Body of pancreas (tissue), 4 donors: ENCODE results near the gene COX14. TPM values are rescaled to one million over a fixed set of nuclear protein-coding genes. Genes with fewer than 3 reads are reported as not detected.

Experiments
- ATAC-seq: fragments of 150-250 bp; one replicate; pipeline ENCODE4 v1.9.1; 2016
- DNase-seq, 4 donors: peaks; one replicate each; pipeline ENCODE4 v3.0.0-alpha.2; 2019
- H3K27ac ChIP-seq, 4 donors: fragments of 200-600 bp; sonication (generic); 1 replicate in 3 of 4; 2 replicates in 1 of 4; pipeline versions ENCODE4 v1.5.1 to v1.6.1; 2016 to 2019; ENCODE audit warnings: mild to moderate bottlenecking in 1 of 4, mixed read lengths in 1 of 4, moderate library complexity in 1 of 4
- H3K27me3 ChIP-seq, 2 donors: fragments of 200-600 bp; sonication (generic); one replicate each; pipeline ENCODE4 v1.6.0; 2016; ENCODE audit warnings: mild to moderate bottlenecking in 1 of 2
- H3K36me3 ChIP-seq, 2 donors: fragments of 200-600 bp; sonication (generic); replicated peaks in 1 of 2; 2 replicates each; pipeline ENCODE4 v1.5.1; 2016; ENCODE audit warnings: low read depth in 2 of 2; ENCODE audit not compliant: insufficient read depth in 1 of 2
- H3K4me1 ChIP-seq: fragments of 200-600 bp; sonication (generic); one replicate; pipeline ENCODE4 v1.6.0; 2016
- H3K4me3 ChIP-seq, 2 donors: fragments of 200-600 bp; sonication (generic); 1 replicate in 1 of 2; 2 replicates in 1 of 2; pipeline ENCODE4 v1.5.1; 2016 to 2019
- H3K9me3 ChIP-seq, 3 donors: fragments of 200-600 bp; sonication (generic); 1 replicate in 2 of 3; 2 replicates in 1 of 3; pipeline ENCODE4 v1.5.1; 2016
- POLR2A ChIP-seq, 3 donors: fragments of 450-650 bp; IDR thresholded peaks; one replicate each; pipeline ENCODE4 v1.6.1; 2016; ENCODE audit warnings: antibody characterized with exemption in 3 of 3, mild to moderate bottlenecking in 2 of 3
- WGBS, 2 donors: methylation state at CpG; one replicate each; pipeline ENCODE4 v1.1.5; 2017; 5-methylcytosine and 5-hydroxymethylcytosine counted together
- intact Hi-C: fragments of 100-400 bp; cut with DNase I; formaldehyde crosslinking; loops from one replicate; pipeline ENCODE4 v1.15.1; 2023
- total RNA-seq, 2 donors: library from RNA; depleted of rRNA; stranded (reverse); fragments of >200 nt; gene quantifications; one replicate each; pipeline ENCODE4 v1.1.0, GENCODE V29; 2016
- TF ChIP-seq, protein P1 (sequence below), 7 experiments: fragments of 450-650 bp in 4 of 7; fragments of 200-600 bp in 3 of 7; sonication (generic) in 3 of 7; IDR thresholded peaks; one replicate each; pipeline ENCODE4 v1.5.1; 2016 to 2019; ENCODE audit warnings: antibody characterized with exemption in 7 of 7

The COX14 gene
- total RNA-seq, 2 donors from 2014 or later = 14.5 to 47.8 TPM

DNA sequence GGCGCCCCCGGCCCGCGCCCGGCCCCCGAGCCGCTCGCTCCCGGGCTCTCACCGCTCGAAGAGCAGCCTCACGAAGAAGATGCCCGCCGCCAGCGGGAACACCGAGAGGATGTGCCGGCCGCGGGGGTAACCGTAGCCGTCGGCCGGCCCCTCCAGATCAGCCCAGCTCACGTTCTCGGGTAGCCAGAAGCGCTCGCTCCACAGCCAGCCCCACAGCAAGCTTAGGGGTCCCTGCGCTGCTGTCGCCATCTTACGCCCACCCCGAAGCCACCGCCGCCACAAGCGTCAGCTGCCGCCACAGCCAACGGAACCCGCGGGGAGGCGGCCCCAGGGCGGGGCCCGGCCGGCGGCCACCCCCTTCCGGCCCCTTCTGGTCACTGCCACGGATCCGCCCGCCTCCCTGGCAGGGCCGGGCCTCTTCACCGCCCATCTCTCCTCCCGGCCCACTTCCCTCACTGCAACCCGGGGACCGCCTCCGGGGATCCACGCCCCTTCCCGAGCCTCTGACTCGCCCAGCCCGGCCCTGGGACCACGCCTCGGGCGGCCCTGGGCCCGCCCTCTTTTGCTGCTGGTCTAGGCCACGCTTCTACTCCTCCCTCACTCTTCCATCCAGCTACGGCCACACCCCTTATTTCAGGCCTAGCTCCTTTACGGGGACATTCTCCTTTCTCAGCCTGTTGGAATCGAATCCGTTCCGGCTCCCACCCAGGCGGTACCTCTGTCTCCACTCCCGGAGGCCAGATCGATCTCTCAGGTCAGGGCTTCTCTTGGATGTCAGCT is 55.2 kb downstream of the COX14 start, which contains the start of gene CERS5:
CERS5 (minus strand) TSS at position 321 of the 780 bp plus-strand sequence; CDS start at position 249, 72 bp downstream.
- TF ChIP-seq POLR2A (IDR thresholded peaks at IDR 0.05) = peak; percentile 39 to 75 (median 72)
- TF ChIP-seq, protein P1, sequence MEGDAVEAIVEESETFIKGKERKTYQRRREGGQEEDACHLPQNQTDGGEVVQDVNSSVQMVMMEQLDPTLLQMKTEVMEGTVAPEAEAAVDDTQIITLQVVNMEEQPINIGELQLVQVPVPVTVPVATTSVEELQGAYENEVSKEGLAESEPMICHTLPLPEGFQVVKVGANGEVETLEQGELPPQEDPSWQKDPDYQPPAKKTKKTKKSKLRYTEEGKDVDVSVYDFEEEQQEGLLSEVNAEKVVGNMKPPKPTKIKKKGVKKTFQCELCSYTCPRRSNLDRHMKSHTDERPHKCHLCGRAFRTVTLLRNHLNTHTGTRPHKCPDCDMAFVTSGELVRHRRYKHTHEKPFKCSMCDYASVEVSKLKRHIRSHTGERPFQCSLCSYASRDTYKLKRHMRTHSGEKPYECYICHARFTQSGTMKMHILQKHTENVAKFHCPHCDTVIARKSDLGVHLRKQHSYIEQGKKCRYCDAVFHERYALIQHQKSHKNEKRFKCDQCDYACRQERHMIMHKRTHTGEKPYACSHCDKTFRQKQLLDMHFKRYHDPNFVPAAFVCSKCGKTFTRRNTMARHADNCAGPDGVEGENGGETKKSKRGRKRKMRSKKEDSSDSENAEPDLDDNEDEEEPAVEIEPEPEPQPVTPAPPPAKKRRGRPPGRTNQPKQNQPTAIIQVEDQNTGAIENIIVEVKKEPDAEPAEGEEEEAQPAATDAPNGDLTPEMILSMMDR (IDR thresholded peaks at IDR 0.05) = peak in 3 of 7 experiments; percentile 28 to 56 (median 49)
- H3K27ac ChIP-seq = peak within 1 kb of the TSS; percentile 69 to 88 (median 82)
- peaks cover 17% of the 10 kb centered on the region for H3K4me1 ChIP-seq
- peak; percentile 98 to 100 (median 99) for DNase-seq
- 0 to 1% methylated on average over 31 to 69 of the region's 70 CpGs for WGBS, 2 donors
- H3K27me3 ChIP-seq = no peaks in the 10 kb centered on the region
- H3K9me3 ChIP-seq = no peaks in the 10 kb centered on the region
- no peaks in the 10 kb centered on the region for H3K36me3 ChIP-seq
- intact Hi-C loops = no loop called here
- H3K4me3 ChIP-seq = peak within 1 kb of the TSS; percentile 52 to 60
- ATAC-seq = peak; percentile 99

Other genes with a start within 250 kb of the COX14 start
- gene FAIM2, start 208.3 kb upstream of the COX14 start, total RNA-seq = 1 to 10 TPM; 1.0 to 4.9 TPM
- not detected for gene AQP2, start 161.5 kb upstream of the COX14 start, total RNA-seq
- gene AQP5, start 150.4 kb upstream of the COX14 start, total RNA-seq = 1 to 10 TPM; 1.3 to 2.1 TPM
- not detected for gene AQP6, start 139.3 kb upstream of the COX14 start, total RNA-seq
- 1 to 10 TPM; 3.9 to 4.6 TPM for gene RACGAP1, start 86.7 kb upstream of the COX14 start, total RNA-seq
- gene ASIC1, start 54.6 kb upstream of the COX14 start, total RNA-seq = under 1 TPM; 0.52 to 0.99 TPM
- gene SMARCD1, start 26.9 kb upstream of the COX14 start, total RNA-seq = 10 to 100 TPM; 34.2 to 52.7 TPM
- 100 to 1,000 TPM in 1 of 2 donors, 1 to 10 TPM in 1; 7.0 to 232 TPM for gene GPD1, start 8.2 kb upstream of the COX14 start, total RNA-seq
- 10 to 100 TPM; 17.8 to 20.2 TPM for gene CERS5, start 55.1 kb downstream of the COX14 start, total RNA-seq
- gene LIMA1, start 171.3 kb downstream of the COX14 start, total RNA-seq = 10 to 100 TPM; 48.8 to 53.4 TPM